ENCODE measurements around the gene DIAPH3. TPM values are rescaled to one million over a fixed set of nuclear protein-coding genes. Genes with fewer than 3 reads are reported as not detected.

Gene DIAPH3
- polyA plus RNA-seq, 3 donors: 0.04 to 0.09 TPM; not detected in 1

GRCh38 chr13:59863621-59864020 lies 300.1 kb downstream of the DIAPH3 start:
- H3K9me3 ChIP-seq (replicated peaks in 1 of 2; ENCODE audit: control insufficient read depth in 1 of 2, insufficient read depth in 1 of 2, low read length in 2 of 2): no peaks in the 10 kb centered on the region
- Mint-ChIP-seq H3K36me3 (peaks cover 3 to 15% of the 10 kb centered on the region in 2 donors), H3K4me3 (no peak overlapping the region), H3K9me3 (no peaks in the 10 kb centered on the region), H3K27ac (no peak overlapping the region), H3K27me3 (ENCODE audit: low read depth in 3 of 3) (no peaks in the 10 kb centered on the region), H3K4me1 (no peaks in the 10 kb centered on the region)
- H3K4me3 ChIP-seq (replicated peaks in 1 of 3; ENCODE audit: low read depth in 2 of 3, low read length in 3 of 3): no peak overlapping the region
- WGBS (ENCODE audit: insufficient coverage): no CpG with 5 or more reads among the region's 1 CpG
- H3K9ac ChIP-seq (ENCODE audit: insufficient read depth, low read length, poor library complexity, severe bottlenecking): no peak overlapping the region
- no peaks in the 10 kb centered on the region for H3K27me3 ChIP-seq (ENCODE audit: control insufficient read depth in 2 of 2, insufficient read depth in 2 of 2, low read length in 2 of 2)
- no peak for DNase-seq
- TF ChIP-seq CTCF (IDR thresholded peaks at IDR 0.05): no peak
- no peaks in the 10 kb centered on the region for H3K79me2 ChIP-seq (ENCODE audit: insufficient read depth, low read length)
- H2AFZ ChIP-seq (ENCODE audit: insufficient read depth, low read depth, low read length, poor library complexity, severe bottlenecking): no peak overlapping the region
- no peaks in the 10 kb centered on the region for H4K20me1 ChIP-seq (ENCODE audit: insufficient read depth, low read length)
- H3K4me1 ChIP-seq (ENCODE audit: control insufficient read depth in 1 of 2, insufficient read depth in 2 of 2, low read length in 2 of 2): no peaks in the 10 kb centered on the region
- H3K27ac ChIP-seq (ENCODE audit: low read depth in 1 of 2, low read length in 2 of 2): no peak overlapping the region
- H3K36me3 ChIP-seq (replicated peaks in 1 of 2; ENCODE audit: control insufficient read depth in 1 of 2, insufficient read depth in 2 of 2, low read length in 2 of 2): peaks cover 0 to 4% of the 10 kb centered on the region in 2 donors
- intact Hi-C loops (cut with micrococcal nuclease): no loop called here
- no peak overlapping the region for H3K4me2 ChIP-seq (replicated peaks; ENCODE audit: extremely low read depth, low read length, poor library complexity, severe bottlenecking)

GRCh38 chr13:59861676-59862075 lies 302.1 kb downstream of the DIAPH3 start:
- H3K4me1 ChIP-seq (ENCODE audit: control insufficient read depth in 1 of 2, insufficient read depth in 2 of 2, low read length in 2 of 2): no peaks in the 10 kb centered on the region
- intact Hi-C loops (cut with micrococcal nuclease): no loop called here
- no peak for TF ChIP-seq CTCF (IDR thresholded peaks at IDR 0.05)
- no peak overlapping the region for H3K9ac ChIP-seq (ENCODE audit: insufficient read depth, low read length, poor library complexity, severe bottlenecking)
- H3K36me3 ChIP-seq (replicated peaks in 1 of 2; ENCODE audit: control insufficient read depth in 1 of 2, insufficient read depth in 2 of 2, low read length in 2 of 2): peaks cover 0 to 4% of the 10 kb centered on the region in 2 donors
- no peaks in the 10 kb centered on the region for H4K20me1 ChIP-seq (ENCODE audit: insufficient read depth, low read length)
- no peak overlapping the region for H3K4me2 ChIP-seq (replicated peaks; ENCODE audit: extremely low read depth, low read length, poor library complexity, severe bottlenecking)
- no peaks in the 10 kb centered on the region for H3K27me3 ChIP-seq (ENCODE audit: control insufficient read depth in 2 of 2, insufficient read depth in 2 of 2, low read length in 2 of 2)
- Mint-ChIP-seq H3K4me1 (no peaks in the 10 kb centered on the region), H3K27me3 (ENCODE audit: low read depth in 3 of 3) (no peaks in the 10 kb centered on the region), H3K36me3 (peaks cover 3 to 15% of the 10 kb centered on the region in 2 donors), H3K4me3 (no peak overlapping the region), H3K9me3 (no peaks in the 10 kb centered on the region), H3K27ac (no peak overlapping the region)
- no peaks in the 10 kb centered on the region for H3K9me3 ChIP-seq (replicated peaks in 1 of 2; ENCODE audit: control insufficient read depth in 1 of 2, insufficient read depth in 1 of 2, low read length in 2 of 2)
- H2AFZ ChIP-seq (ENCODE audit: insufficient read depth, low read depth, low read length, poor library complexity, severe bottlenecking): no peak overlapping the region
- DNase-seq: no peak
- no peak overlapping the region for H3K4me3 ChIP-seq (replicated peaks in 1 of 3; ENCODE audit: low read depth in 2 of 3, low read length in 3 of 3)
- WGBS (ENCODE audit: insufficient coverage): no CpG with 5 or more reads among the region's 4 CpGs
- no peaks in the 10 kb centered on the region for H3K79me2 ChIP-seq (ENCODE audit: insufficient read depth, low read length)
- no peak overlapping the region for H3K27ac ChIP-seq (ENCODE audit: low read depth in 1 of 2, low read length in 2 of 2)

Data from CD14-positive monocyte (primary cell).